Mucosa of rectum (tissue), 2 donors: ENCODE results near the gene CBLB.
"Not testable (repeated sequence)": the region's sequence is repeated elsewhere in the genome, so short reads cannot be mapped to it uniquely, and the experiment has no call there.

Experiments
- H3K27ac ChIP-seq, 2 donors: one replicate each; pipeline ENCODE4 v1.7.0; 2013; ENCODE audit warnings: inconsistent platforms in 2 of 2, low read depth in 2 of 2, low read length in 2 of 2
- H3K27me3 ChIP-seq, 2 donors: one replicate each; pipeline ENCODE4 v1.7.0; 2013; ENCODE audit warnings: low read length in 2 of 2; ENCODE audit not compliant: control insufficient read depth in 2 of 2, insufficient read depth in 2 of 2
- H3K36me3 ChIP-seq, 2 donors: one replicate each; pipeline ENCODE4 v1.7.0; 2013; ENCODE audit warnings: low read length in 2 of 2; ENCODE audit not compliant: control insufficient read depth in 2 of 2, insufficient read depth in 2 of 2
- H3K4me1 ChIP-seq, 2 donors: one replicate each; pipeline ENCODE4 v1.7.0; 2013; ENCODE audit warnings: low read length in 2 of 2, mild to moderate bottlenecking in 1 of 2; ENCODE audit not compliant: control insufficient read depth in 2 of 2, insufficient read depth in 2 of 2
- H3K4me3 ChIP-seq, 2 donors: one replicate each; pipeline ENCODE4 v1.7.0; 2013; ENCODE audit warnings: low read length in 2 of 2
- H3K9ac ChIP-seq, 2 donors: one replicate each; pipeline ENCODE4 v1.7.0; 2013; ENCODE audit warnings: low read length in 2 of 2, low read depth in 1 of 2, mild to moderate bottlenecking in 1 of 2
- H3K9me3 ChIP-seq, 2 donors: one replicate each; pipeline ENCODE4 v1.7.0; 2013; ENCODE audit warnings: low read length in 2 of 2; ENCODE audit not compliant: control insufficient read depth in 2 of 2
- donor health status: healthy.
- donor health status: Normal muscosa, but diverticular disease.

CBLB gene

DNA sequence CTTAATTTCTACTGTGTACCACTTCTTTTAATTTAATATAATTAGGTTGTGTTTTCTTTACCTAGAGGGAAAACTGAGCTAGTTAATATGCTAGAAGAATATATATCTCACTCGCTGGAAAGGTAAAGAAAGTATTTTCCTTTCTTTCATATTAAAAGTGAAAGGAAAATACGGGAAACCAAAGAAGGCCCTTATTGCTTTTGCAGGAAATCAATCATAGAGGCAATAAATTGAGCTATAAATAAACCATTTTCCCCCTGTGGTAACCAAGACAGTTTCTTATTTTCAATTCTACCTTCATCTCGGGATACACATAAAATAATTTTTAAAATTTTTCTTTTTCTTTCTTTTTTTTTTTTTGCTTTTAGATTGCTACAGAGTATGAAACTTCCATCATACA is 101.6 kb downstream of the CBLB start:
- Histone ChIP-seq H3K9me3 (peaks cover 0 to 2% of the 10 kb centered on the region in 2 donors), H3K27me3 (no peaks in the 10 kb centered on the region), H3K4me3 (no peak overlapping the region), H3K36me3 (peaks cover 0 to 6% of the 10 kb centered on the region in 2 donors), H3K4me1 (peaks cover 2% of the 10 kb centered on the region in 2 donors), H3K9ac (no peak overlapping the region), H3K27ac (no peak overlapping the region)

DNA sequence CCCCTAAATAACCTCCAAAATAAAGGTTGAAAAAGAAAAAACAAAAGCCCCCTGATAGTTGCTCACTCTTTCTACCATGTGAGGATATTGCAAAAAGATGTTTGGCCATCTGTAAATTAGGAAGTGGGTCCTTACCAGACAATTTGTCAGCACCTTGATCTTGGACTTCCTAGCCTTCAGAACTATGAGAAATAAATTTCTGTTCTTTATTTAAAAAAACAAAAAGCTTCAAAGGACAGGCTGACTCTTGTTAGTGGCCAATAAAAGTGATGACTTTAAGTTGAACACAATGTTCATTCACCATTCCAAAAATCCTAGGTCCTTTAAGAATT is 103.5 kb downstream of the CBLB start:
- H3K4me3 ChIP-seq = no peak overlapping the region
- peaks cover 0 to 2% of the 10 kb centered on the region in 2 donors for H3K9me3 ChIP-seq
- H3K27ac ChIP-seq = no peak overlapping the region
- no peak overlapping the region for H3K9ac ChIP-seq
- H3K36me3 ChIP-seq = peaks cover 0 to 13% of the 10 kb centered on the region in 2 donors
- no peaks in the 10 kb centered on the region for H3K27me3 ChIP-seq
- H3K4me1 ChIP-seq = peaks cover 2% of the 10 kb centered on the region in 2 donors

GRCh38 chr3:105764378-105765307 is 104.2 kb downstream of the CBLB start:
- Histone ChIP-seq H3K27me3 (no peaks in the 10 kb centered on the region), H3K4me3 (no peak overlapping the region), H3K4me1 (peaks cover 2% of the 10 kb centered on the region in 2 donors), H3K9ac (no peak overlapping the region), H3K9me3 (peaks cover 0 to 2% of the 10 kb centered on the region in 2 donors), H3K27ac (no peak overlapping the region), H3K36me3 (peaks cover 0 to 13% of the 10 kb centered on the region in 2 donors)

DNA sequence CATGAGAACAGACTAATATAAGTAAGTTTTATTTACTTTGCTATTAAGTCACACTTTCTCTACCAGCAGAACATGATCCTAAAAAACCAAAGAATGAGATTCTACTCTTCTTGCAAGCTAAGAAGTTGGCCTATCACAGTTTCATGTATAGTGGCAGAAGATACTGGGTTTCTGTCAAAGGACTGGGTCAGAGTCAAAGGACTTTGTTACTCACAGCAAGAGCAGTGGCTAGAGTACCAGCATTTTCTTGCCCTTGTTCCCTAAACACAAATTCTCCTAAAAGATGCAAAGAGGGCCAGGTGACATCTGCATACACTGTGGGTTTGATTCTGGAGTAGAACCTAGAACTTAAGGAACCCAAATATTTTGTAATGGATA is 105.2 kb downstream of the CBLB start:
- H3K9ac ChIP-seq = no peak overlapping the region
- peaks cover 2% of the 10 kb centered on the region in 2 donors for H3K4me1 ChIP-seq
- no peak overlapping the region for H3K4me3 ChIP-seq
- H3K27ac ChIP-seq = no peak overlapping the region
- peaks cover 6 to 18% of the 10 kb centered on the region in 2 donors for H3K36me3 ChIP-seq
- H3K9me3 ChIP-seq = peaks cover 0 to 2% of the 10 kb centered on the region in 2 donors
- no peaks in the 10 kb centered on the region for H3K27me3 ChIP-seq

GRCh38 chr3:105762749-105763658 is 105.8 kb downstream of the CBLB start:
- peaks cover 0 to 2% of the 10 kb centered on the region in 2 donors for H3K9me3 ChIP-seq

GRCh38 chr3:105762214-105762613 is 106.6 kb downstream of the CBLB start:
- H3K9me3 ChIP-seq, H3K27me3 ChIP-seq, H3K9ac ChIP-seq, H3K4me3 ChIP-seq, H3K4me1 ChIP-seq, H3K27ac ChIP-seq: not testable (repeated sequence)
- H3K36me3 ChIP-seq = peaks cover 12 to 18% of the 10 kb centered on the region in 2 donors

More at GRCh38 chr3:105762749-105763658, 105.8 kb downstream of the CBLB start:
- Histone ChIP-seq H3K27ac (no peak overlapping the region), H3K36me3 (peaks cover 12 to 18% of the 10 kb centered on the region in 2 donors), H3K9ac (no peak overlapping the region), H3K4me3 (no peak overlapping the region), H3K27me3 (no peaks in the 10 kb centered on the region), H3K4me1 (peaks cover 2% of the 10 kb centered on the region in 2 donors)

DNA sequence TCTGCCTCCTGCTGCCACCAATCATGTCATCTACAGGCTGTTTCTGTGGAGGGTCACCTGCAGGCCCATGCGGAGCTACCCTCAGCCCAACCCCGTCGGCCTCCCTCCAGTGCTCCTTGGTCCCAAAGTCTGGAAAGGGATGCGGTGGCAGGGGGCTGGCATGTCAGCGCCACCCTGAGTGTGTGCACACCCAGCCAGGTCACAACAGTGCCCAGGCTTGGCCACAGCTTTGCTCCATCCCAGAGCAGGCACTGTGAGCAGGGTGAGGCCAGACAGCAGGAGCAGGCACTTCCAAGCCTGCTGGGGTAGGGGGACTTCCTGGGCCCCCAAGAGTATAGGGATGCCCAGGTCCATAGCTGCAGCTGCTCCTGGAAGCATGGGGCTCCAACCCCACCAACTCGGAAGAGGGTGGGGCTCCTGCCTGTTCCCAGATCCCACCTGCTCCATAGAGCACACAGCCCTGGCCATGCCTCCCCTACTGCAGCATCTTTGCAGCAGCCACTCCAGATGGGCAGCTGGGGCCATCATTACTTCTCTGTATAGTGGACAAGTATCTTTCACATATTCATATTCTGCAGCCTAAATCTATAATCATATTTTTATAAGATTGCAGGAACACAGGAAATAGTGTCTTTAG is 109.3 kb downstream of the CBLB start:
- no peaks in the 10 kb centered on the region for H3K4me1 ChIP-seq
- no peak overlapping the region for H3K4me3 ChIP-seq
- H3K27me3 ChIP-seq = no peaks in the 10 kb centered on the region
- peaks cover 12 to 18% of the 10 kb centered on the region in 2 donors for H3K36me3 ChIP-seq
- peaks cover 0 to 2% of the 10 kb centered on the region in 2 donors for H3K9me3 ChIP-seq
- H3K27ac ChIP-seq = no peak overlapping the region
- H3K9ac ChIP-seq = no peak overlapping the region

DNA sequence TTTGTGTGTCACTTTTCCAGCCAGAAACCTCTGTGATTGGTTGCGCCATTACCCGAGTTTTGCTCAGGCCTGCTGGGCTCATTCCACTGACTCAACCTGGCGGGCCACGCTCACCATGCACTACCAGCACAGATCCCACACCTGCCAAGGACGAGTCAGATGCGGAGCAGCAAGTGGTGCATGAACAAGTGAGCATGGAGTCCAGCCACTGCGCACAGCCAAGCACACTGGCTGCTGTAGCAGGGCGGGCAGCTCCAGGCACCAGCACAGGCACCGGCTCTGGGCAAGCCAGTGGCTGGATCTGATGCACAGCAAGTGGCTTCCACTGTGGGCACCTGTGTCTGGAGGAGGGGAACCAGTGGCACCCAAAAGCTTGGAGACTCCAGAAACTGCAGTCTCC is 110.4 kb downstream of the CBLB start:
- Histone ChIP-seq H3K4me1 (no peaks in the 10 kb centered on the region), H3K27me3 (no peaks in the 10 kb centered on the region), H3K9me3 (peaks cover 0 to 2% of the 10 kb centered on the region in 2 donors), H3K27ac (no peak overlapping the region), H3K4me3 (no peak overlapping the region), H3K36me3 (peaks cover 12 to 18% of the 10 kb centered on the region in 2 donors), H3K9ac (no peak overlapping the region)

DNA sequence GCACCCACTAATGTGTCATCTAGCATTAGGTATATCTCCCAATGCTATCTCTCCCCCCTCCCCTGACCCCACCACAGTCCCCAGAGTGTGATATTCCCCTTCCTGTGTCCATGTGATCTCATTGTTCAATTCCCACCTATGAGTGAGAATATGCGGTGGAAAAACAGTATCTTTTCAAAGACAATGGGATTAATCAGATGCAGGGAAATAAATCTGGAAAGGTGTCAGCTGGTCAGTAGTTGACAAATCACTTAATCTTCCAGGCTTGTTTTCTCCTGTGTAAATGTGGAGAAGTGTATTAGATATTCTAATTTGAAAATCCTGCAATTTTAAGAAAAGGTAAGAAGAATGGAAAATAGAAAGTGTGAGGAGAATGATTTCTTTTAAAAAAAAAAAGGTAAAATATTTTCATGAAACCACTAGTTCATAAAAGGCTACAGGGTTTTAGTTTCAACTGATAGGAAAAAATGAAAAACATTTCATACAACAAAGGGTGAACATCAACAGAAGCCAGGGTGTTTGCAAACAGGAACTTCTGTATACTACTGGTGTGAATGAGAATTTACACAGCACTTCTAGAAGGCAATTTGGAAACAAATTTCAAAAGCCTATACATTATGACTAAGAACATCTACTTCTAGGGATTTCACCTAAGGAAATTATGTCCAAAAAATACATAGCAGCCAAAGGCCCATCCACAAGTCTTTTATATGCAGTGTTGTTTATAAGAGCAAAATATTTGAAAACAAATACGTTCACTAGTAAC is 113.5 kb downstream of the CBLB start:
- no peaks in the 10 kb centered on the region for H3K27me3 ChIP-seq
- peaks cover 5 to 12% of the 10 kb centered on the region in 2 donors for H3K36me3 ChIP-seq
- H3K27ac ChIP-seq = no peak overlapping the region
- no peaks in the 10 kb centered on the region for H3K9me3 ChIP-seq
- H3K4me3 ChIP-seq = no peak overlapping the region
- peaks cover 0 to 3% of the 10 kb centered on the region in 2 donors for H3K4me1 ChIP-seq
- H3K9ac ChIP-seq = no peak overlapping the region
